GM19238 (cell line): ENCODE data around the gene CISD3.
"Not testable (repeated sequence)": the region's sequence is repeated elsewhere in the genome, so short reads cannot be mapped to it uniquely, and the experiment has no call there.

Source experiments
- DNase-seq: peaks from one replicate; pipeline ENCODE4 v3.0.0; 2011; ENCODE audit warnings: low spot score; ENCODE audit not compliant: insufficient read length

Gene CISD3

GRCh38 chr17:38707678-38708351, 22.3 kb upstream of the CISD3 start:
- DNase-seq: no peak

GRCh38 chr17:38709104-38709820, 20.9 kb upstream of the CISD3 start:
- no peak for DNase-seq

- DNase-seq: no peak
Observed at GRCh38 chr17:38709864-38710603, 20.1 kb upstream of the CISD3 start.

DNA sequence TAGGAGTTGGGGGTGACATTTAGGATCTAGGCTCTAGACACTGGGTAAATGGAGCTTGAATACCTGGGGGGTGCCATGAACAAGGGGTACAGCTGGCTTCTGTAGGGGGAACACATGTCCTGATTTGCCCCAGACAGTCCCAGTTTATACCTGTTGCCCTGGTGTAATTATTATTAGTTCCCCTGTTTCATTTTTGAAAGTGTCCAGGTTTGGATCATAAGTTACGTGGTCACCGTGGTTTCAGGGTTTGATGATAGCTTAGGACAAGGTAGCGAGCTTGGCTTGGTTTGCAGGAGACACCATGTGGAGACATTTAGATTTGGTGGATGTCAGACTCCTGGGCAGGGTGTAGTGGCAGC, 19.6 kb upstream of the CISD3 start:
- DNase-seq: no peak

GRCh38 chr17:38710985-38711384, 19.2 kb upstream of the CISD3 start:
- DNase-seq: no peak

- DNase-seq: no peak
Observed at GRCh38 chr17:38711792-38712571, 18.2 kb upstream of the CISD3 start.

DNA sequence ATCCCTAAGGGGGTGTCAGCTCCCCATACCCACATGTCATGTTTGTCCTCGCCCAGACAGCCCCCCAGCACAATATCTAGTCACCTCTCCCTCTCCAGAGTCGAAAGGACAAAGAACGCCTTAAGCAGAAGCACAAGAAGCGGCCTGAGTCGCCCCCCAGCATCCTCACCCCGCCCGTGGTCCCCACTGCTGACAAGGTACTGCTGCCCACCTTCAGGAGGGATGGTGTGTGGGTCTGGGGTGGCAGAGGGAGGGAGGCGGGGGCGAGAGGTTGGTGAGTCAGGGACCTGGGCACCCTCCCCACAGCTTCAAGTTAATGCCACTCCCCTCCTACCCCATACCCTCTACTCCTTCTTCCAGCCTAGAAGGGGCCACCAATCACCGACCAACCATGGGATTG, 17.5 kb upstream of the CISD3 start:
- no peak for DNase-seq

GRCh38 chr17:38713456-38714075, 16.6 kb upstream of the CISD3 start:
- no peak for DNase-seq

DNA sequence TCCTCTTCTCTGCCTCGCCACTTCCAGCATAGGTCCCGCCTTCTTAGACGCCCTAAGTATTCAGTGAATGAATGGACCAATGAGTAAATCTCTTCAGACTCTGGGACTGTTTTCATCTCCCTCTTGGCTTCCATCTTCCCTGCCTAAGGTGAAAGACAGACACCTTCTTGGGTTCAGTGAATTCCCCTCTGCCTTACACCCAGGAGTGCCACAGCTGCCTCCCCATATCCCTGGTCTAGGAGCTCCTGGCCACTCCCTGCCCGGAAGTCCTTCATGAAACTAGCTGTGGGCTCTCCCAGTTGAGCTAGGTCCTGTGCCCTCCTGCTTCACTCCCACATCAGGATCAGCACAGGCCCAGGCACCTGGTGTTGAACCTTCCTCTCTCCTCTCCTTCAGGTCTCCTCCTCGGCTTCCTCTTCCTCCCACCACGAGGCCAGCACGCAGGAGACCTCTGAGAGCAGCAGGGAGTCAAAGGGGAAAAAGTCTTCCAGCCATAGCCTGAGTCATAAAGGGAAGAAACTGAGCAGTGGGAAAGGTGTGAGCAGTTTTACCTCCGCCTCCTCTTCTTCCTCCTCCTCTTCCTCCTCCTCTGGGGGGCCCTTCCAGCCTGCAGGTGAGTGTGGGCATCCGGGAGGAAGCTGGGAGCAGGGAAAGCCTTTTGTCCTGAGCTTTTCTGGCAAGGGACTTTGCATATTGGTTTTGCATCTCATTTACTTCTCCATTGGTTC, 14.8 kb upstream of the CISD3 start:
- DNase-seq: no peak

DNA sequence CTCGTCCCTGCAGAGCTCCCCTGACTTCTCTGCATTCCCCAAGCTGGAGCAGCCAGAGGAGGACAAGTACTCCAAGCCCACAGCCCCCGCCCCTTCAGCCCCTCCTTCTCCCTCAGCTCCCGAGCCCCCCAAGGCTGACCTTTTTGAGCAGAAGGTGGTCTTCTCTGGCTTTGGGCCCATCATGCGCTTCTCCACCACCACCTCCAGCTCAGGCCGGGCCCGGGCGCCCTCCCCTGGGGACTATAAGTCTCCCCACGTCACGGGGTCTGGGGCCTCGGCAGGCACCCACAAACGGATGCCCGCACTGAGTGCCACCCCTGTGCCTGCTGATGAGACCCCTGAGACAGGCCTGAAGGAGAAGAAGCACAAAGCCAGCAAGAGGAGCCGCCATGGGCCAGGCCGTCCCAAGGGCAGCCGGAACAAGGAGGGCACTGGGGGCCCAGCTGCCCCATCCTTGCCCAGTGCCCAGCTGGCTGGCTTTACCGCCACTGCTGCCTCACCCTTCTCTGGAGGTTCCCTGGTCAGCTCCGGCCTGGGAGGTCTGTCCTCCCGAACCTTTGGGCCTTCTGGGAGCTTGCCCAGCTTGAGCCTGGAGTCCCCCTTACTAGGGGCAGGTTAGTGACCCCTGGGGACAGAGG, 13.7 kb upstream of the CISD3 start:
- no peak for DNase-seq

GRCh38 chr17:38717139-38717745, 12.9 kb upstream of the CISD3 start:
- DNase-seq: no peak

GRCh38 chr17:38719289-38719942, 10.7 kb upstream of the CISD3 start:
- DNase-seq: no peak

DNA sequence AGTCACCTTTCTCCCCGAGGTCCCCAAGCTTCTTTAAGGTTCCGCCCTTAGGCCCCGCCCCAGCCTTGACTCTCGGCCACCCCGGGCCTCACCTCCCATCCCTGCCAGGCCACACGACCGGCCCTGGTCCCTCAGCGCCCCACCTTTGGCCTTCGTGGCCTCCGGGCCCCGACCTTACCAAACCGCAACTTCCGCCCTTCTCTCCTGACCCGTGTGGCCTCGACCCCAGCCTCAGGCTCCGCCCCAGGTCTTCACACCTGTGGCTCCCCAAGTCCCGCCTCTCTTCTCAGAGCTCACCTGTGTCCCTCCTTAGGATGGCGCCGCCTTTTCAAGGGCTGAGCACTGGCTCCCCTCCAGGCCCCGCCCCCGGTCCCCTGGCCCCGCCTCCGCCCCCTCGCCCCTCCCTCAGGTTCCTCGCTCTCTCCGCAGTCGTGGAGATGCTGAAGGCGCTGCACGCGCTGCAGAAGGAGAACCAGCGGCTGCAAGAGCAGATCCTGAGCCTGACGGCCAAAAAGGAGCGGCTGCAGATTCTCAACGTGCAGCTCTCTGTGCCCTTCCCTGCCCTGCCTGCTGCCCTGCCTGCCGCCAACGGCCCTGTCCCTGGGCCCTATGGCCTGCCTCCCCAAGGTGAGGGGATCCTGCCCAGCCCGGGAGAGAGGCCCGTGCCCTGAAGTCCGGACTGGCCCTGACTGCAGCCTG, 10.0 kb upstream of the CISD3 start:
- DNase-seq: no peak

DNA sequence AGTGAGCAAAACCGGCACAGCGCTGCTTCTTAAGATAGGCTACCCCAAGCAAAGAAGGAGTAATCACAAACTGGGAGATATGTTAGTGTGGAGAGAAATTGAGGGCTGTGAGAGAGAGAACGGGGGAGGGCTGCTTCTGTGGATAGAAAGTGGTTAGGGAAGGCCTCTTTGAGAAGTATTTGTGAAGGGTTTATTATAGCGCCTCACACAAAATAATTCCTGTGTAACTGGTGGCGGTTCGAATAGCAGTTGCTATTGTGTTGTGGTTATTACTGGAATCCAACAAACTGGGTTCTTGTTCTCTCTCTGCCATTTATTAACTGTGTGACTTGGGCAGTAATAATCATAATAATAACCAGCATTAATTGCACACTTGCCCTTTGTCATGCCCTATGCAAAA, 9.2 kb upstream of the CISD3 start:
- DNase-seq: no peak

DNA sequence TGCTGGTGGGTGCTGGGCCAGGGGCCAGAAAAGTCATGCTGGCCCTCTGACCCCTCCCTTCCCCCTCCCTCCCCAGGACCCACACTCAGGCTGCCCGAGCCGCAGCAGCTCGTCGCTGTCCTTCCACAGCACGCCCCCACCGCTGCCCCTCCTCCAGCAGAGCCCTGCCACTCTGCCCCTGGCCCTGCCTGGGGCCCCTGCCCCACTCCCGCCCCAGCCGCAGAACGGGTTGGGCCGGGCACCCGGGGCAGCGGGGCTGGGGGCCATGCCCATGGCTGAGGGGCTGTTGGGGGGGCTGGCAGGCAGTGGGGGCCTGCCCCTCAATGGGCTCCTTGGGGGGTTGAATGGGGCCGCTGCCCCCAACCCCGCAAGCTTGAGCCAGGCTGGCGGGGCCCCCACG, 8.3 kb upstream of the CISD3 start:
- DNase-seq: no peak

DNA sequence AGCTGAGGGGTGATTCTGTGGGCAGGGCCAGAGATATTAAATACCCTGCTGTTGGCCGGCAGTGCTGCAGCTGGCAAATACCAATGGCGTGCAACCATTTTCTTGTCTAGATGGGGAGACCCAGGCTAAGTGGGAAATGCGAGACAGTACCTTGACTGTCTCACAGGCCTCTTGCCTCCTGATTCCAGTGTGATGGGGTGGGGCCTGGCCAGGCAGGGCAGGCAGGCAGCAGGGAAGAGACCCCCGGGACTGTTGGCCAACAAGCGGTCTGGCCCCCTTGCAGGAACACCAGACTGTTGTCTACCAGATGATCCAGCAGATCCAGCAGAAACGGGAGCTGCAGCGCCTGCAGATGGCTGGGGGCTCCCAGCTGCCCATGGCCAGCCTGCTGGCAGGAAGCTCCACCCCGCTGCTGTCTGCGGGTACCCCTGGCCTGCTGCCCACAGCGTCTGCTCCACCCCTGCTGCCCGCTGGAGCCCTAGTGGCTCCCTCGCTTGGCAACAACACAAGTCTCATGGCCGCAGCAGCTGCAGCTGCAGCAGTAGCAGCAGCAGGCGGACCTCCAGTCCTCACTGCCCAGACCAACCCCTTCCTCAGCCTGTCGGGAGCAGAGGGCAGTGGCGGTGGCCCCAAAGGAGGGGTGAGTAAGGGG, 5.7 kb upstream of the CISD3 start:
- no peak for DNase-seq

DNA sequence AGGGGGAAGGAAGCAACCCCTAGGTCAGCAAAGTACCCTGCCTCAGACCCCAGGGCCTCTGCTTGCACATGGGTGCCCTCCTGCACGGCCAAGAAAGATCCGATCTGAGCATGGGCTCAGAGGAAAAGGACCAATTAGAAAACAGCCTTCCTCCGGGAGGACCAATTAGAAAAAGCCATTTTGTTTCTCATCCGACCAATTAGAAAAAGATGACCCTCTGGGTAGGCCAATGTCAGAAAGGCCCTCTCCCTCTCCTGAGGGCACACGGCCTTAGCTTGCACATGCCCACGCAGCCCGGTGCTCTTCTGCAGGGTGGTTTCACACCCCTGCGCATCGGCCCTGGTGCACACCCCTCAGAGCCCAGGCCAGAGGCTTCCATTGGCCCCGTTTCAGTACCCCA, 5.1 kb upstream of the CISD3 start:
- no peak for DNase-seq

GRCh38 chr17:38726145-38726544, 4.0 kb upstream of the CISD3 start:
- DNase-seq: not testable (repeated sequence)
